Brain pericyte (primary cell): ENCODE data around the gene LRRTM3.

Experiments
- DNase-seq: peaks from one replicate; pipeline ENCODE4 v3.0.0-alpha.2; 2012; ENCODE audit warnings: low read depth, low spot score

LRRTM3 gene

DNA sequence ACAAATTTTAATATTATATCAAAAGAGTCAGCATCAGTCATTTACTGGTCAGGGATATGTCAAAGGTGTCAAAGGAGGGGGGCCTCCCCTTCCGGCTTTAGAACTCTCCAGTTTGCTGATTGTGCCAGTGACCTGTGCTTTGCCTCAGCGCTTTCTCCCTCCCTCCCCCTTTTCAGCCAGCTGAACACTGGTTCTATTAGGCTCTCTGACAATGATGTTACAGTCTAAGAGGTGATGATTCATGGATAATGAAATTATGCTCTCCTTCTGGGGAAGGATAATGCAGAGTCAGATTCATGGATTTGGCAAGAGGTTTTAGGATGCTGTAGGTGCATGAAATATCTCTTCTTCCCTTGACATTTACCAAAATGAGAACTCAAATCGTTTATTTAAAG, 6.1 kb downstream of the LRRTM3 start:
- DNase-seq, result no peak

GRCh38 chr10:66934711-66935110, 8.9 kb downstream of the LRRTM3 start:
- DNase-seq, result no peak

DNA sequence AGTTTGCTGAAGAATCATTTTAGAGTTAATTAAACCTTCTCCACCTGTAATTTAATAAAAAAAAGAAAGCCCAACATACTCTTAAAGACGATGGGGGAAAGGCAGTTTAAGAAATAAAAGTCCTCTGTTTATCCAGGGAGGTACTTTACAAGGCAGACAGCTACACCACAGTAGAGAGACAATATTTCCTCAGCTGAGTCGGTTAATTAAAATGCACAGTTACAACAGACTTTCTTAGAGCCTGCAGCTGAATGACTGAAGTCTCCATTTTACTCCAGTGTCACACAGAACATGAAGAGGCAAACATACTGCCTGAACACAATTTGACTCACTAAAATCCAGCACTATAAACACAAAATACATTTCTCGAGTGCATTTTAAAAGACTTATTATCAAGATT, 15.1 kb downstream of the LRRTM3 start:
- no peak for DNase-seq

GRCh38 chr10:66941491-66941890, 15.7 kb downstream of the LRRTM3 start:
- DNase-seq, result no peak

- no peak for DNase-seq
These were observed 16.6 kb downstream of the LRRTM3 start for GRCh38 chr10:66942407-66942806.

GRCh38 chr10:66943590-66943989, 17.8 kb downstream of the LRRTM3 start:
- no peak for DNase-seq

GRCh38 chr10:66951896-66952295, 26.1 kb downstream of the LRRTM3 start:
- DNase-seq, result no peak

- no peak for DNase-seq
These were observed 32.6 kb downstream of the LRRTM3 start for GRCh38 chr10:66958466-66958865.

DNA sequence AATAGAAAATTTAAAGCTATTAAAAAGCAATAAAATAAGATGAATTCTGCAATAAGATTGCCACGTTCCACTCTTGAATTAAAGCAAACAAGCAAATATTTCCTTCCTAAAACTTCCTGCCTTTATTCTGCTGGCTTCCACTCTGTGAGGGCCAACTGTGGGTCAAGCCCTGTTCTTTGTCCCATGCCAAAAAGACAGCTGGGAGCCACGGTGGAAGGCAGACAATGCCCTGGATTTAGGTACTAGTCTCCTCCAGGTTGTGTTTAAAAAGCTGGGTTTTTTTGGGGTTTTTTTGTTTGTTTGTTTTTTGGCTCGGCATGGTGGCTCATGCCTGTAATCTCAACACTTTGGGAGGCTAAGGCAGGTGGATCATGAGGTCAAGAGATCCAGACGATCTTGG, 39.1 kb downstream of the LRRTM3 start:
- DNase-seq, result no peak

GRCh38 chr10:66980246-66980815, 54.5 kb downstream of the LRRTM3 start:
- no peak for DNase-seq

DNA sequence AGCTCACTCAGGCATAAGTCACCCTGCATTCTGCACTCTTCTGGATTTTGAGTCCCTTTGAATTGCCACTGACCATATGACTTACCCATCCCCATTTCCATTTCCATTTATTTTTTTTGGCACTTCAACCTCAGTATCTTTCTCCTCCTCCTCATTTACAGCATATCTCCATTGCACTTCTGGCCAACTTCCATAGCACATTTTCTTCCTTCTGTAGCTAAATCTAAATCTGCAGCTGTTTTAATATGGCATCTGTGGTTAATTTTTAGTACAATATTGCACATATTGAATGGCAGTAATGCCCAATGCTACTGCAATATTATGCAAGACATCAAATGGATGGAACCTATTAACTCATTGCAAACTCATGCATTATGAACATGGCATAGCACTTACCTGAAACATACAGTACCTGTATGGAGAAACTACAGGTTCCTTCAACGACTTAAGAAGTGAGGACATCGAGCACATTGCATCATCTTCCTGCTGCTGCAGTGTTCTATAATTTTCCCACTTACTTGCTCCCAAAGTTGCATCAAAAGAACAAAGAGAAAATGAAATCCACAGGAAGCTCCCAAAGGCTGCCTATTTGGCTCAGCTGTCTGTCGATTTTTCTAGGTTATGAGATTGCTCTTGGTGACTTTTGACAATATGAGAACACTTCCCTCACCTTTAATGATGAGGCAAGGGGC, 55.7 kb downstream of the LRRTM3 start:
- DNase-seq, result no peak

GRCh38 chr10:66982053-66982420, 56.2 kb downstream of the LRRTM3 start:
- DNase-seq, result no peak

GRCh38 chr10:66982792-66983474, 57.1 kb downstream of the LRRTM3 start:
- no peak for DNase-seq

DNA sequence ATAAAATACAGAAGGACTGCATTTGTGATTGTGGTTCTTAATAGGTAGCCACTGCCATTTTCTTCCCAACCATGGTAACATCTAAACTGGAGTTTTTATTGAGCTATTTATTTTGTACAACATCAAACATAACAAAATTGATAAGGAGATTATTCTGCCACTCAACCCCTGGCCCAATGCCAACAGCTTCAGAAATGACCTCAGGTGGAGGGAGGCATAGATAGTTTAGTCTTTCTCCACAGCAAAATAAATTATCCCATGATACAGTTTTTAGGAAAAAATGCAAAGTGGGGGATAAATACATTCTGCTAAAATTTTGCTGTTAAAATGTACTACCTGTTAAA, 57.6 kb downstream of the LRRTM3 start:
- no peak for DNase-seq

DNA sequence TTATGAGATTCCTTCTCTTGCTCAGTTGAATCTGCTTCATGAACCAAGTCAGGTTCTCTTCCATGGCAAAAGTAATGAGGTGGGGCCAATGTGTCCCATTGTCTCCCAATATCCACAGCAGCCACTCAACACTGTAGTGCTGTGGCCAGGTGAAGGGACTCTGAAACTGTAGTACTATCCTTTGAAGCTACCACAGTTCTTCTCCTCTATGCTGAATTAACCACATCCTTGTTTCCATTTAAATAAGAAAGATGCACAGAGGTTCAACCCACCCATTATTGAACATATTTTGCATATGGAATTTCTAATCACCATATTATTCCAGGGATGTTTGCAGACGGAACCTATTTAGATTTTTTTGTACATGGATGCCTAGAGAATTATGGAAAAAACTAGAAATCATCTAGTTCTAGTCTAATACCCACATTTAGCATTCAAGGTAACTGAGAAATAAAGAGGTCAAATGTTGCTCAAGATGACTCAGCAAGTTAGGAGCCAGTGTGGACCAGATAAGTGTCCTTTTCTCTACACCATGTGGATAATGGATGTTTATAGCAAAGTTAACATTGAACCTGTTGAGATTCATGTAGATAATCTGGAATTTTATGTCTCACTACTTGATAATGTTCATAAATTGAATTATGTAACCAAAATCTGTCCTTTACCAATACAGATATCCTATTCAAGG, 64.5 kb downstream of the LRRTM3 start:
- no peak for DNase-seq

DNA sequence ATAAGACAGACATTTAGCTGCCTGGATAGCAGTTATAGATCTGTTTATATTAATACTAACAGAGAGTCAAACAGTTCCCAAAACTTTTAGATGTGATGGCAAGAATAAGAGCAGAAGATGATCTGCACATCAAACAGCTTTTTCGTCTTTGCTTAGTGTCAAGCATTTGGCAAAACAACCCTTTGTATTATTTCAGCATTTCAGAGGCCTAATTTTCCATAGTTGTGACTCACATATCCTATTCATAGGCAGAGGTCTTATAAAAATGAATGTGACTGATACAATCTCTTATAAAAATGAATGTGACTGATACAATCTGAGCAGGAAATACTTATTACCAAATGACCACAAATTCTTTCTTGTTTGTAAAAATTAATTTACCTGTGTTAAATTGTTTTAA, 71.2 kb downstream of the LRRTM3 start:
- DNase-seq, result no peak

- no peak for DNase-seq
These were observed 74.1 kb downstream of the LRRTM3 start for GRCh38 chr10:66999762-67000545.

DNA sequence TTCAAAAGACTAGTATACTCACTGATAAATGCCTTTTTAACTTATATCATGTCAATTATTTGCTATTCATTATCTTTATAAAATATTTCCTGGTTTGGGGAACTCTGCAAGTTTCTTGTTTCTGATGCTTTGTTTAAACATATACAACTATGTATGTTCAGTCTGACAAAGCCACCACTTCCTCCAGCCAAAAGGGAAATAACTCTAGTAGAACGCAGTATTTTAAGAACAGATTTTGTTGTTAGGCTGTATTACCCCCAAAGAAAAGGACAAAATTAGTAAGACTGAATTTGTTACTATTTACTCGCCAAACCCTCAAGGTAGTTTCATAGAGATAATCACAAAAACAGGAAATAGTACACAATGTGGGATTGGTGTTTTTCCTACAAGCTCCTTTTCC, 78.9 kb downstream of the LRRTM3 start:
- no peak for DNase-seq

- no peak for DNase-seq
These were observed 80.1 kb downstream of the LRRTM3 start for GRCh38 chr10:67005981-67006380.

DNA sequence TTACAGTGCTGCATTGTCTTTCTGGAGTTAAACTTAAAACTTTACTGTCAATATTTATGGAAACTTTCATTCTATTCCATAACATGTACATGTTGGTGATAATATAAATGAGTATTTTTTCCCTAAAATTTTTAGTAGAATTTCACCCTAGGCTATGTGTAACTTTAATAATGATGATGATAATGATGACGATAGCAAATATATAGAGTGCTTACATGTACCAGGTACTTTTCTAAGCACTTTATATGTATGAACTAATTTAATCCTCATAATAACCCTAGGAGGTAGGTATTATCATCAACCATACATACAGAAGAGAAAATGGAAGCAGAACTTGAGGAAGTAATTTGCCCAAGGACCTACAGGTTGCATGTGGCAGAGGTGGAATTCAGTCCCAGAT, 85.6 kb downstream of the LRRTM3 start:
- no peak for DNase-seq

DNA sequence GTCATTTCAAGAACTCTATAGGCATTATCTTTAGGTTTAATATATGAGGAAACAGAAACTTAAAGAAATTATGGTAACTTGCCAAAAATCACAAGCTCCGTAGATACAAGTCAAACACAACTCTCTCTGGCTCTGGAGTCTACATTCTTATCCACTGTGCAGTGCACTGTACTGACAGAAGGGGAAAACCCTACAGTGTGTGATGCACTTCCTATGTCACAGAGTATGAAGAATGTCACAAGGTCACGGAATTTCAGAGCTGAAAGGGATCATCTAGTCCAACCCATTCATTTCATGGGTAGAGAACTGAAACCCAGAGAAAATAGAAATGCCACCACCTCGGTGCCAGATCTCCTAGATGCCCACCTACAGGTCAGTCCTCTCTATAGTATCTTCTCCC, 86.1 kb downstream of the LRRTM3 start:
- no peak for DNase-seq

DNA sequence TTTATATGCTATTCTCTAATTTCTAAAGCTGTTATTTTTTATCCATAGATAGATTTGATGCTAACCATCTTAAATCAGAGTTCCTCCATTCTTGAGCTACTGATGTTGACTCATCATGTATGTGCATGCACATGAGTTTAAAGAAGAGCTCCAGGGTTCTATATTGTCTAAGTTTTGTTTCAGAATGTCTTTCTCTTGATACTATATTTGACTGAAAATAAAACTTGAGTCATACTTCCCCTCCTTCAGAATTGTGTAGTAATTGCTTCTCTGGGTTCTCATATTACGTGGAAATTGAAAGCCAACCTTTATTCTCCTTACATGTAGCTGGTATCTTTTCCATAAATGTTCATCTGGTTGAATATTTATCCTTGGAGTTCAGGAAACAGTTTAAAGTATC, 89.4 kb downstream of the LRRTM3 start:
- no peak for DNase-seq
